K562 (cell line): ENCODE data around the gene FUNDC2. TPM values are rescaled to one million over a fixed set of nuclear protein-coding genes. Genes with fewer than 3 reads are reported as not detected.

ENCODE experiments used
- CBX2 ChIP-seq: fragments of 200-600 bp; sonication (generic); IDR thresholded peaks from one replicate; pipeline ENCODE4 v1.6.1; 2012; ENCODE audit warnings: mild to moderate bottlenecking, low read length, inconsistent platforms; ENCODE audit not compliant: insufficient read depth, poor library complexity, severe bottlenecking
- FOXP1 ChIP-seq: sonication (generic); formaldehyde crosslinking; IDR thresholded peaks from 2 replicates; pipeline ENCODE4 v1.8.0; 2022; ENCODE audit warnings: mild to moderate bottlenecking, missing genetic modification reagents
- GABPB1 ChIP-seq: sonication (generic); formaldehyde crosslinking; IDR thresholded peaks from 2 replicates; pipeline ENCODE4 v1.8.0; 2022; ENCODE audit warnings: mild to moderate bottlenecking, missing genetic modification reagents
- ZFP36 ChIP-seq: fragments of 150-350 bp; IDR thresholded peaks from 2 replicates; pipeline ENCODE4 v1.6.1; 2018; ENCODE audit warnings: low read length, low read depth; ENCODE audit not compliant: partially characterized antibody
- polyA plus RNA-seq, 8 experiments: library from polyadenylated mRNA; depleted of rRNA in 4 of 8; stranded (reverse) in 5 of 8; unstranded in 3 of 8; fragments of >200 nt; fragmentation: Nextera tagmentation in 2 of 8; fragmentation: Illumina TruSeq in 1 of 8; extraction: Ambion mirVana in 2 of 8; extraction: Trizol in 1 of 8; gene quantifications; 2 replicates each; pipeline versions ENCODE4 v1.2.1 to v1.2.3, GENCODE V29; 2011 to 2014; ENCODE audit warnings: inconsistent platforms in 1 of 8, missing spikeins in 1 of 8
- total RNA-seq, 7 experiments: library from RNA; depleted of rRNA in 6 of 7; stranded (reverse); fragments of >200 nt in 6 of 7; fragmentation: Illumina TruSeq in 2 of 7; extraction: Trizol in 2 of 7; gene quantifications; 2 replicates each; pipeline versions ENCODE4 v1.2.1 to v1.2.3, GENCODE V29; 2011 to 2021; ENCODE audit warnings: low replicate concordance in 1 of 7
- TF ChIP-seq, protein P1 (sequence below): sonication (generic); formaldehyde crosslinking; IDR thresholded peaks from 2 replicates; pipeline ENCODE4 v1.8.0; 2023; ENCODE audit warnings: missing genetic modification reagents, mild to moderate bottlenecking, borderline replicate concordance
- TF ChIP-seq, protein P2 (sequence below), 2 experiments: fragments of 450-650 bp in 1 of 2; sonication (generic) in 1 of 2; formaldehyde crosslinking in 1 of 2; IDR thresholded peaks; 2 replicates each; pipeline versions ENCODE4 v1.7.1 to v1.9.0; 2016 to 2022; ENCODE audit warnings: inconsistent platforms in 1 of 2, mild to moderate bottlenecking in 1 of 2, missing genetic modification reagents in 1 of 2
- TF ChIP-seq, protein P3 (sequence below): fragments of 450-650 bp; IDR thresholded peaks from 2 replicates; pipeline ENCODE4 v1.7.1; 2018; ENCODE audit warnings: mild to moderate bottlenecking, low read depth; ENCODE audit not compliant: partially characterized antibody

The FUNDC2 gene
- total and polyA plus RNA-seq, 9 of the 15 experiments (the other 6 are each of a cell fraction or from before 2014, with no cell fraction given) = 50.6 to 235 (median 123) TPM

DNA sequence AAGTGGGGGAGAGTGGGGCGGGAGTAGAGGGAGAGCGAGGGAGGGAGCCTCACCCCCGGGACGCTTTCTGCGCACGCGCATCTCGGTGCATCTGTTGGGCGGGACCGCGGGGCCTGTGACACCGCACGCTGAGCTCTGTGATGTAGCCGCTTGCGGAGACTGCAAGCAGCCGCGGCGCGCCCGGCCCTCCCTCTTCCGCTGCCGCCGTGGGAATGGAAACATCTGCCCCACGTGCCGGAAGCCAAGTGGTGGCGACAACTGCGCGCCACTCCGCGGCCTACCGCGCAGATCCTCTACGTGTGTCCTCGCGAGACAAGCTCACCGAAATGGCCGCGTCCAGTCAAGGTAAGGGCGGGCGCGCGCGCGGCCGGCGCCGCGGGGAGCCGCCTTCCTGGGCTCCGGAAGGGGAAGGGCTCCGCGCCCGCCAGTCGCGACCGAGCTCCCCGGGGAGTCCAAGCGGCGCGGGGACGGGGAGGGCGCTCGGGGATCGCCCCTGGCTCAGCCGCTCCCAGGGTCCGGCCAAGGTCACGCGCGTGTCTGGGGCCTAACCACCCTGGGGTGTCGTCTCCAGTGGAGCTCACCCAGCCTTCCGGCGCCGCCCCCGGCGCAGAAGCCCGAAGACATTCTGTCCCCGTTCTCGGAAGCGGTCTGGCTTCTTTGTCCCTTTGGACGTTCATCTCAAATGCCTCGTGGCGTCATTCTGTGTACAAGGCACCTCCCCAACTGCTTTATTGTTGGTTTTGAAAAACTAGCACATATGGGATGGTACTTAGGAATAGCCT, at the start of gene FUNDC2 (continued):
- TF ChIP-seq, protein P1, sequence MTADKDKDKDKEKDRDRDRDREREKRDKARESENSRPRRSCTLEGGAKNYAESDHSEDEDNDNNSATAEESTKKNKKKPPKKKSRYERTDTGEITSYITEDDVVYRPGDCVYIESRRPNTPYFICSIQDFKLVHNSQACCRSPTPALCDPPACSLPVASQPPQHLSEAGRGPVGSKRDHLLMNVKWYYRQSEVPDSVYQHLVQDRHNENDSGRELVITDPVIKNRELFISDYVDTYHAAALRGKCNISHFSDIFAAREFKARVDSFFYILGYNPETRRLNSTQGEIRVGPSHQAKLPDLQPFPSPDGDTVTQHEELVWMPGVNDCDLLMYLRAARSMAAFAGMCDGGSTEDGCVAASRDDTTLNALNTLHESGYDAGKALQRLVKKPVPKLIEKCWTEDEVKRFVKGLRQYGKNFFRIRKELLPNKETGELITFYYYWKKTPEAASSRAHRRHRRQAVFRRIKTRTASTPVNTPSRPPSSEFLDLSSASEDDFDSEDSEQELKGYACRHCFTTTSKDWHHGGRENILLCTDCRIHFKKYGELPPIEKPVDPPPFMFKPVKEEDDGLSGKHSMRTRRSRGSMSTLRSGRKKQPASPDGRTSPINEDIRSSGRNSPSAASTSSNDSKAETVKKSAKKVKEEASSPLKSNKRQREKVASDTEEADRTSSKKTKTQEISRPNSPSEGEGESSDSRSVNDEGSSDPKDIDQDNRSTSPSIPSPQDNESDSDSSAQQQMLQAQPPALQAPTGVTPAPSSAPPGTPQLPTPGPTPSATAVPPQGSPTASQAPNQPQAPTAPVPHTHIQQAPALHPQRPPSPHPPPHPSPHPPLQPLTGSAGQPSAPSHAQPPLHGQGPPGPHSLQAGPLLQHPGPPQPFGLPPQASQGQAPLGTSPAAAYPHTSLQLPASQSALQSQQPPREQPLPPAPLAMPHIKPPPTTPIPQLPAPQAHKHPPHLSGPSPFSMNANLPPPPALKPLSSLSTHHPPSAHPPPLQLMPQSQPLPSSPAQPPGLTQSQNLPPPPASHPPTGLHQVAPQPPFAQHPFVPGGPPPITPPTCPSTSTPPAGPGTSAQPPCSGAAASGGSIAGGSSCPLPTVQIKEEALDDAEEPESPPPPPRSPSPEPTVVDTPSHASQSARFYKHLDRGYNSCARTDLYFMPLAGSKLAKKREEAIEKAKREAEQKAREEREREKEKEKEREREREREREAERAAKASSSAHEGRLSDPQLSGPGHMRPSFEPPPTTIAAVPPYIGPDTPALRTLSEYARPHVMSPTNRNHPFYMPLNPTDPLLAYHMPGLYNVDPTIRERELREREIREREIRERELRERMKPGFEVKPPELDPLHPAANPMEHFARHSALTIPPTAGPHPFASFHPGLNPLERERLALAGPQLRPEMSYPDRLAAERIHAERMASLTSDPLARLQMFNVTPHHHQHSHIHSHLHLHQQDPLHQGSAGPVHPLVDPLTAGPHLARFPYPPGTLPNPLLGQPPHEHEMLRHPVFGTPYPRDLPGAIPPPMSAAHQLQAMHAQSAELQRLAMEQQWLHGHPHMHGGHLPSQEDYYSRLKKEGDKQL (CRISPR knock-in tag) = 0 out of 2 replicates have a peak, but pooled peaks have one; percentile 33
- TF ChIP-seq FOXP1 (0 out of 2 replicates have a peak, but pooled peaks have one; percentile 66), GABPB1 (peak; percentile 86; the same call in 1 of the 2 replicates), ZFP36 (no peak), CBX2 (no peak)
- TF ChIP-seq, protein P2, sequence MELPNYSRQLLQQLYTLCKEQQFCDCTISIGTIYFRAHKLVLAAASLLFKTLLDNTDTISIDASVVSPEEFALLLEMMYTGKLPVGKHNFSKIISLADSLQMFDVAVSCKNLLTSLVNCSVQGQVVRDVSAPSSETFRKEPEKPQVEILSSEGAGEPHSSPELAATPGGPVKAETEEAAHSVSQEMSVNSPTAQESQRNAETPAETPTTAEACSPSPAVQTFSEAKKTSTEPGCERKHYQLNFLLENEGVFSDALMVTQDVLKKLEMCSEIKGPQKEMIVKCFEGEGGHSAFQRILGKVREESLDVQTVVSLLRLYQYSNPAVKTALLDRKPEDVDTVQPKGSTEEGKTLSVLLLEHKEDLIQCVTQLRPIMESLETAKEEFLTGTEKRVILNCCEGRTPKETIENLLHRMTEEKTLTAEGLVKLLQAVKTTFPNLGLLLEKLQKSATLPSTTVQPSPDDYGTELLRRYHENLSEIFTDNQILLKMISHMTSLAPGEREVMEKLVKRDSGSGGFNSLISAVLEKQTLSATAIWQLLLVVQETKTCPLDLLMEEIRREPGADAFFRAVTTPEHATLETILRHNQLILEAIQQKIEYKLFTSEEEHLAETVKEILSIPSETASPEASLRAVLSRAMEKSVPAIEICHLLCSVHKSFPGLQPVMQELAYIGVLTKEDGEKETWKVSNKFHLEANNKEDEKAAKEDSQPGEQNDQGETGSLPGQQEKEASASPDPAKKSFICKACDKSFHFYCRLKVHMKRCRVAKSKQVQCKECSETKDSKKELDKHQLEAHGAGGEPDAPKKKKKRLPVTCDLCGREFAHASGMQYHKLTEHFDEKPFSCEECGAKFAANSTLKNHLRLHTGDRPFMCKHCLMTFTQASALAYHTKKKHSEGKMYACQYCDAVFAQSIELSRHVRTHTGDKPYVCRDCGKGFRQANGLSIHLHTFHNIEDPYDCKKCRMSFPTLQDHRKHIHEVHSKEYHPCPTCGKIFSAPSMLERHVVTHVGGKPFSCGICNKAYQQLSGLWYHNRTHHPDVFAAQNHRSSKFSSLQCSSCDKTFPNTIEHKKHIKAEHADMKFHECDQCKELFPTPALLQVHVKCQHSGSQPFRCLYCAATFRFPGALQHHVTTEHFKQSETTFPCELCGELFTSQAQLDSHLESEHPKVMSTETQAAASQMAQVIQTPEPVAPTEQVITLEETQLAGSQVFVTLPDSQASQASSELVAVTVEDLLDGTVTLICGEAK (IDR thresholded peaks at IDR 0.05) = peak; percentile 79
- TF ChIP-seq, protein P2 (CRISPR knock-in tag; IDR thresholded peaks at IDR 0.05) = no peak
- TF ChIP-seq, protein P3, sequence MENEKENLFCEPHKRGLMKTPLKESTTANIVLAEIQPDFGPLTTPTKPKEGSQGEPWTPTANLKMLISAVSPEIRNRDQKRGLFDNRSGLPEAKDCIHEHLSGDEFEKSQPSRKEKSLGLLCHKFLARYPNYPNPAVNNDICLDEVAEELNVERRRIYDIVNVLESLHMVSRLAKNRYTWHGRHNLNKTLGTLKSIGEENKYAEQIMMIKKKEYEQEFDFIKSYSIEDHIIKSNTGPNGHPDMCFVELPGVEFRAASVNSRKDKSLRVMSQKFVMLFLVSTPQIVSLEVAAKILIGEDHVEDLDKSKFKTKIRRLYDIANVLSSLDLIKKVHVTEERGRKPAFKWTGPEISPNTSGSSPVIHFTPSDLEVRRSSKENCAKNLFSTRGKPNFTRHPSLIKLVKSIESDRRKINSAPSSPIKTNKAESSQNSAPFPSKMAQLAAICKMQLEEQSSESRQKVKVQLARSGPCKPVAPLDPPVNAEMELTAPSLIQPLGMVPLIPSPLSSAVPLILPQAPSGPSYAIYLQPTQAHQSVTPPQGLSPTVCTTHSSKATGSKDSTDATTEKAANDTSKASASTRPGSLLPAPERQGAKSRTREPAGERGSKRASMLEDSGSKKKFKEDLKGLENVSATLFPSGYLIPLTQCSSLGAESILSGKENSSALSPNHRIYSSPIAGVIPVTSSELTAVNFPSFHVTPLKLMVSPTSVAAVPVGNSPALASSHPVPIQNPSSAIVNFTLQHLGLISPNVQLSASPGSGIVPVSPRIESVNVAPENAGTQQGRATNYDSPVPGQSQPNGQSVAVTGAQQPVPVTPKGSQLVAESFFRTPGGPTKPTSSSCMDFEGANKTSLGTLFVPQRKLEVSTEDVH = no peak
